Measurements from ENCODE around the gene BRD8.

BRD8 gene

DNA sequence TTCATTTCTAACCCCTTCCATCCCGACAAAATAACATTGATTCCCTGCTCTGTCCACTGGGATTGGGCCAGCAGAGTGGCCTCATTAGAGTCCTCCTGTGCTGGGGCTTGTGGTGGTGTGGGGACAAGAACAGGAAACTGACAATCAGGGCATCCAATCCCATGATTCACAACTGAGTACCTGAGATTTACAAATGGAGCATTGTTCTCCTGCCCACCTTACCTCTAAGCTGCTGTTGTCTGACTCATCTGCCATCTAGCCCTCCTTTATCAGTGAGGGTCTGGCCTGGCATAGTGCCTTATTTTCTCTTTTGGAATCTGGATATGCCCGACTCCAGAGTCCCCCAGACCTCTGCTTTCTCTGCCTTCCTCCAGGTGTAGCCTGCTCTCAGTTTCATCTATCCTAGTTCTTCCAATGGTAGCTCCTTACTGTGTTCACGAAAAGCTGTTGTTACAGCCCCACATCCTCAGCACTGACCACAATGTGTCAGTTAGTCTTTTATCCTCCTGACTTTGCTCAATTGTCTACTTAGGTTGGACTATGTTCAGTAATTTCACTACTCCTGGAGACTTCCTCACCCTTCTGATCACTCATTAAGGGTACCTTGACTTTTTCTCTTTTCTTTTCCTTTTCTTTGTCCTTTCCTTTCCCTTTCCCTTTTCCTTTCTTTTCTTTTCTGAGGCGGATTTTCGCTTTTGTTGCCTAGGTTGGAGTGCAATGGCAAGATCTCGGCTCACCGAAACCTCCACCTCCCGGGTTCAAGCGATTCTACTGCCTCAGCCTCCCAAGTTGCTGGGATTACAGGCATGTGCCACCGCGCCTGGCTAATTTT, 81.2 kb downstream of the BRD8 start:
- no peak for DNase-seq (ENCODE audit: low spot score)

DNA sequence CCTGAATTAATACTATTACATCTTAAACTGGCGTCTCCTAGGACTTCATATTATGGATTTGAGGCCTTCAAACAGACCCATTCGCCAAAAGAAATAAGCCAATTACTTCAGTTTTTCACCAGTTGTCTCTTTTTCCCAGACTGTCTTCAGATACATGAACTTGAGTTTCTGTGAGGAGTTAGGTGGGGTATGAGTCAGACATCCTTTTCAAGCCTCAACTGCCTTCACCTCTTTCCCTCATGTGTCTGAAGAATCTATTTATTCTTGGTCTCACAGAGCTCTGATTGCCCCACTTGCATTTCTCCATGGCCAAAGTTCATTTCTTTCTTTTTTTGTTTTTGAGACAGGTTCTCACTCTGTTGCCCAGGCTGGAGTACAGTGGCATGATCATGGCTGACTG, 82.1 kb downstream of the BRD8 start:
- no peak for DNase-seq (ENCODE audit: low spot score)

DNA sequence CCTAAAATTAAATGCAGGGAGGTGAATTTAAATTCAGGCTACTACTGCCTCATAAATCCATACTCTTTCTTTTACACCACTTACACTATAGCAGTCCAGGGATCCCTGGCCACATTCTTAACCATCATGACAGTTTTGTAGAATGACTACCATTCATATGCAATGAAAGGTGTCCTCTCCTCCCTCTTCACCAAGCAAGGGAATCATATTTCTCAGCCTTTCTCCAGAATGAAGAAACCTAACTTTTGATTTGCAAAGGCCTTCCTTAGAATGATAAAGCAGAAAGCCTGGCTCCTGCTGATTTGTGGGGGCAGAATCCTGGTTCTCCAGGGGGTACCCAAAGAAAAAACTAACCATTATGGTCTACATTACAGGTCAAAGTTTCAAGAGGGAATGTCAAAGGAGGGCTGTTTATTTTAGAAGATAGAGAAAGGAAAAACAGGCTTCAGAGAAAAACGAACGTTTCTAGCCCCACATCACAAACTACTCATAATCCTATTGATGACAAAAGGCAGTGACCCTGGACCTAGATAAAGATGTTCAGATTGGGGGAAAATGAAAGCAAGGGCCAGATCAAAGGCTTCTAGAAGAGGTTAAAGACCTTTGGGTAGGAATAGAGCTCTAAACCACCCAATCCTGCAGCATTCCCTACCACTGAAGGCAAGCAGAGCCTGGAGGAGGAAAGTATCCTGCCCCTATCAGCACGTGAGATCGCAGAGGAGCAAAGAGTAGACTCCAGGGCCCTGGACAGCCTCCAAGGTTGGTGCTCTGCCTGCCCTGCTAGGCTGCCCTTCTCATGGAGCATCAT, 83.1 kb downstream of the BRD8 start:
- DNase-seq (ENCODE audit: low spot score) = no peak

DNA sequence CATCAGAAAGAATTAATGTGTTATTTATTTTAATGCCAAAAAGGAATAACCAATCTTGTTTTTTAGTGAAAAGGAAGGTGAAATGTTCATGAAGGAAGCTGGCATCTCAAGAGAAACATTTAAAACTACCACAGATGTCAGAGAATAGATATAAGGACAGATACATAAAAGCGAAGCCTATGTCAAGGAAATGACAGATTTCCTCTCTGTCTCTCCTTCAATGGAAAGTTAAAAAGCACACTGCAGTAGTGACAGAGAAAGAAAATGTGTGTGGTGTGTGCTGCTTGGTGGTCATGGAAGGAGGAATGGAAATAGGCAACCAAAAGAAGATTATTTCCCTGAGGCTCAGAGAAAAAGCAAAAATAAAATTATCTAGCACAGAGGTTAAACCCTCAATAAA, 85.4 kb downstream of the BRD8 start:
- no peak for DNase-seq (ENCODE audit: low spot score)

DNA sequence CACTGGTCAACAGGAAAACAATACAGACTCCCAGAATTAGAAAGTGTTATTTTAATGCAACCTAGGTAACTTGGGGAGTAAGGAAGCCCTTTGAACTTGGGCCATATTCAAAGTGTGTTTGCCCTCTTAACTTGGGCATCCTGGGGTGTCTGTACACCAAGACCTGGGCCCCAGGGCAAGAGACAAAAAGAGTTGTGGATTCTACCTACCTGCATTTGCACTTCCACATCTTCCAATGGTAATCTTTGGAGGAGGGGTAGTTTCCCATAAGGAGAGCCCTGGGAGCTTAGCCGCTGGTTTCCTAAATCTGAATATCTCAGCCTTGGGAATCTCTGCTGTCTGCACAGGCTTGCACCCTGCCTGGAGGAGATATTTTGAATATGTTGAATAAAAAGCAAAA, 86.1 kb downstream of the BRD8 start:
- DNase-seq (ENCODE audit: low spot score) = no peak

DNA sequence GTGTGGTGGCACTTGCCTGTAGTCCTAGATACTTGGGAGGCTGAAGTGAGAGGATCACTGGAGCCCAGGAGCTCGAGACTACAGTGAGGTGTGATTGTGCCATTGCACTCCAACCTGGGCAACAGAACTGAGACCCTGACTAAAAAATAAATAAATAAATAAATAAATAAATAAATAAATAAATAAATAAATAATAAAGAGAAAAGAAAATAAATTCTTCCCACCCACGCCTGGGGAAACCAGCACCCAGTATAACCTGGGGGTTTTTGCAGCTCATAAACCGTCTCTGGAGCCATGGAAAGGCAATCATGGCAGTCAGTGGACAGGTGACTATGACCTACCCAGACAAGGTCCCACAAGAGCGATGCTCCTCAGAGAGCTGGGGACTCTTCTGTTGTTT, 86.7 kb downstream of the BRD8 start:
- DNase-seq (ENCODE audit: low spot score) = no peak

Data from LoVo (cell line).